Stimulated activated CD4-positive, alpha-beta T cell treated with anti-CD3 and anti-CD28 coated beads, Interleukin-15, amount 100 ng/mL, for 48 hours (primary cell): ENCODE data around the gene ITGAE.

Experiments used
- DNase-seq, 2 donors: peaks; one replicate each; pipeline ENCODE4 v3.0.0-alpha.2; 2020; ENCODE audit warnings: low read depth in 2 of 2

Gene ITGAE

DNA sequence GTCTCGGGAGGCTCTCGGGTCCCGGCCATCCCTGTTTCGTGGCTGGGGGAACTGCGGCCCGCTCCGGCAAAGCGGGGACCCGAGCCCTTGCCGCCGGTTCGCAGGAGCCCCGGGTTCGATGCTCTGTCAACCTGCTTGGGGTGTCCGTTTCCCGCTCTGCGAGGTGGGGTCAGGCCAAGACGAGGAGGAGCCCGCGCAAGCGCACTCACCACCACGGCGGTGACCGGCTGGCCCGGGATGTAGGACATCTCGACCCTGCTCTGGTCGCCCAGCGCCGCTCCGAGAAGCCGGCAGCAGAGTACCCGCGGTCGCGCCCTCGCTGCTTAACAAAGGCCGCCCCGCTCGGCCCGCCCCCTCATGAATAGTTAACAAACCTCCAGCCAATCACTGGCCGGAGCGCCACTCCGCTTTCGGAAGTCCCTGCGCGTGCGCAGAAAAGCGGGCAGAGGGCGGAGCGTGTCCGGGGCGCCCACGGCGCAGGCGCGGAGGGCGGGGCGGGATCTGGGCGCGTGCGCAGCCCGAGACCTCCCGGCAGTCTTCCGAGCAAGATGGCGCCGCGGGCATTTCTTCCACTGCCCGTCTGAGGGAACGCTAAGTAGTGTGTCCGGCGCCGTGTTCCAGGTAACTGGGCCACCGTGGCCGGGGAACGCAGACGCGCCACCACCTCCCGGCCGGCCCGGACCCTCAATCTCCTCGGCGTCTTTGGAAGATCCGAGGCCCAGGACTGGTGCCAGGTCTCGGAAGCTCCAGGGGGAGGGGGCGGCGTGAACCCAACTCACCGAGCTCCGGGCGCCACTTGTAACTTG lies 132.5 kb downstream of the ITGAE start, which contains the start of the genes EMC6 and TAX1BP3:
EMC6 (plus strand) TSS at position 534 of the 806 bp plus-strand sequence. CDS start 335 bp downstream, outside the sequence.
TAX1BP3 (minus strand) TSS at position 300 of the 806 bp plus-strand sequence; CDS start at position 248, 52 bp downstream.
- DNase-seq = peak; percentile 96 to 97

DNA sequence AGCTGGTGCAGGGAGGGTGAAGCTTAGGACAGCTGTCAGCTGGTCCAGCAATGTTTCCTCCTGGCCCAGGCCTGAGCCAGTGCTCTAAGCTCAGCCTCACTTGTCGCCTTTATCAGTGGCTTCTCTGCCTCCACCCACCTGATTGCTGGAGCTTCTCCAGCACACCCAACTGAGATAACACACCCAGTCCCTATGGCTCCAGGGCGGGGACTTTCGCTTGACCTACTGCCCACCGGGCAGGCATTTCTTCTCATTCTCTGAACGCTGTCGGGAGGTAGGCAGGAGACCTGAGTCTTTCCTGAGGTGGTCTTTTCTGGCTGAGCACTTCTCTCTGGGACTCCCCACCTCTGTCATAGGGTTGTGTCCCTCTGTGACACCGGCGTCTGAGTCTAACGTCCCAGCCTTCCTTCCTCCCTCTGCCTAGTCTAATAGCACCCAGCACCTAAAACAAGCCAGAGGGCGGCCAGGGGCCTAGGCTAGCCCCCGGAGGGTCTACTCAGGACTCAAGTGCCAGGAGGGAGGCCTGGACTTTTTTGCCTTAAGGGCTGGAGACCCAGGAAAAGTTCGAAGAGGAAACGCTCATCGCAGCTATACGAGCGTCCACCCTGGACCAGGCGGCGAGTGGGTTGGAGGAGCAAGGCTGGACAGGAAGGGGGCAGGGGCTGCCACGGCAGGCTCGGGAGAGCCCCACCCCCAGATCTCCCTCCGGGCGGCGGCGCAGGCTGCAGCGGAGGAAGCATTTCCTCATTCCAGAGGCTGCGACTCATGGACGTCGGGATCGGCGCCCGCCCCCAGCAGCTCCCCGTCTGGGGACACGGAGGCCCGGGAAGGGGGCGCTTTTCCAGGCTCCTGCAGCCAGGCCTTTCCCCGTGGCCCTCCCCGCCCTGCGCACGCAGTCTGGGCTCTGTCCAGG lies 133.4 kb downstream of the ITGAE start:
- no peak for DNase-seq

DNA sequence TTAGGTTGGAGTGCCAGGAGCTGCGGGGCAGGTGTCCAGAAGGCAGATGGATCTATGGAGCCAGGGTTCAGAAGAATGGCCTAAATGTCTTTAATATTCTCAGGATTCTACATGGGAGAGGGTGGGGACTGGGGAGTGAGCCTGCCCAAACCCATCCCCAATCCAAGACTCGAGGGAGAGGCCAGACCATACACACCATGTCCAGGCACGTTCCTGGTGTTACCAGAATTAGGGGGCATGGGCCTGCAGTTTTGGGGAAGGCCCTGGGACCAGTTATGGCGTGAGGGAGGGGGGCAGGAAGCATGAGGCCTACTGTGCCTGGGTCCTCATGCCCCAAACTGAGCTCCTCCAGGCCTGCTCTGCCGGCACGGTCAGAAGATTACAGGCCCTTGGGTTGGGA lies 134.5 kb downstream of the ITGAE start:
- DNase-seq = no peak

GRCh38 chr17:3665834-3666233 lies 135.2 kb downstream of the ITGAE start:
- DNase-seq = no peak
